Measurements from ENCODE around the gene DAB2IP. TPM values are rescaled to one million over a fixed set of nuclear protein-coding genes. Genes with fewer than 3 reads are reported as not detected.
A peak's percentile ranks its signal among the peaks of the same experiment; 100 is the strongest.

DAB2IP gene
- total and polyA plus RNA-seq, 8 donors = 17.5 to 303 (median 45.6) TPM

DNA sequence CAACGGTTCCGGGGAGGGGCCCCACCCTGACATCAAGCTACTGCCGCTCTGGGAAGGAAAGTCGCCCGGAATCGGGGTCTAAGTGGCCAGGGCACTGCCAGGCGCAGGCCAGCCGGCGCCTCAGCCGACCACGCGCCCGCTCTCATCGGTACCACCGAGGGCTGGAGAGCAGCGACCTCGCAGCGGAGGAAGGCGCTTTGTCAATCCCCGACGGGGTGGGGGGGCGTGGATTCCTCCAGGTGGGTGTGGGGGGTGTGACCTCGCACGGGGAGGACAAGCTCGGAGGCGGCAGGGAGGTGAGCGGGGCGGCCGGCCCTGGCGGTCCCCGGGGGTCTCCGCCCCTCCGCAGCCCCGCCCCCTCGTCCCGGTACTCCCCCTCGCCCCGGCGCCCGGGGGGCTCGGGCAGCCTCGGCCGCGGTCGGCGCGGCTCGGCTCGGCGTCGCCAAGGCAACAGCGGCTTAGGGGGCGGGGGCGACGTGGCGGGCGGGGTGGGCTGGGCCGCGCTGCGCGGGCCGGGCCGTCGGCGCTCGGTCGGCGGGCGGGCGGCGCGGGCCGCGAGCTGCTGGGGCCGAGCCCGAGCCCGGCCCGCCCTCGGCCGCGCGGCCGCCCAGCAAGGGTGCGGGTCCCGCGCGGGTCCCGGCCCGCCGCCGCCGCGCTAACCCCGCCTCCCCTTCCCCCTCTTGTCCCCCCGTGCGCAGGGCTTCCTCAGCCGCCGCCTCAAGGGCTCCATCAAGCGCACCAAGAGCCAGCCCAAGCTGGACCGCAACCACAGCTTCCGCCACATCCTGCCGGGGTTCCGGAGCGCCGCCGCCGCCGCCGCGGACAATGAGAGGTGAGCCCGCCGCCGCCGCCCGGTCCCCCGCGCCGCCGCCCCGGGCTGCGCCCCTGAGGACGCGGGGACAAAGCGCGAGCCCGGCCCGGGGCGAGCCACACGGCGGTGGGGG, 47.5 kb downstream of the DAB2IP start:
- peak overlapping the region; percentile 6 to 83 (median 77) for H3K27ac ChIP-seq
- H3K4me3 ChIP-seq = peak overlapping the region; percentile 54 to 65 (median 58)
- peaks cover 30 to 43% (median 37%) of the 10 kb centered on the region in 4 donors for H3K4me1 ChIP-seq
- H3K27me3 ChIP-seq = peaks cover 0 to 37% (median 5%) of the 10 kb centered on the region in 3 donors
- TF ChIP-seq EP300 (IDR thresholded peaks at IDR 0.05) = no peak
- no peak for TF ChIP-seq POLR2A (IDR thresholded peaks at IDR 0.05)
- TF ChIP-seq POLR2AphosphoS5 (IDR thresholded peaks at IDR 0.05) = no peak
- TF ChIP-seq, protein P1, sequence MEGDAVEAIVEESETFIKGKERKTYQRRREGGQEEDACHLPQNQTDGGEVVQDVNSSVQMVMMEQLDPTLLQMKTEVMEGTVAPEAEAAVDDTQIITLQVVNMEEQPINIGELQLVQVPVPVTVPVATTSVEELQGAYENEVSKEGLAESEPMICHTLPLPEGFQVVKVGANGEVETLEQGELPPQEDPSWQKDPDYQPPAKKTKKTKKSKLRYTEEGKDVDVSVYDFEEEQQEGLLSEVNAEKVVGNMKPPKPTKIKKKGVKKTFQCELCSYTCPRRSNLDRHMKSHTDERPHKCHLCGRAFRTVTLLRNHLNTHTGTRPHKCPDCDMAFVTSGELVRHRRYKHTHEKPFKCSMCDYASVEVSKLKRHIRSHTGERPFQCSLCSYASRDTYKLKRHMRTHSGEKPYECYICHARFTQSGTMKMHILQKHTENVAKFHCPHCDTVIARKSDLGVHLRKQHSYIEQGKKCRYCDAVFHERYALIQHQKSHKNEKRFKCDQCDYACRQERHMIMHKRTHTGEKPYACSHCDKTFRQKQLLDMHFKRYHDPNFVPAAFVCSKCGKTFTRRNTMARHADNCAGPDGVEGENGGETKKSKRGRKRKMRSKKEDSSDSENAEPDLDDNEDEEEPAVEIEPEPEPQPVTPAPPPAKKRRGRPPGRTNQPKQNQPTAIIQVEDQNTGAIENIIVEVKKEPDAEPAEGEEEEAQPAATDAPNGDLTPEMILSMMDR (IDR thresholded peaks at IDR 0.05) = no peak
- peak; percentile 67 to 88 for DNase-seq
- H3K9me3 ChIP-seq = no peaks in the 10 kb centered on the region
- no peaks in the 10 kb centered on the region for H3K36me3 ChIP-seq
- intact Hi-C loops (cut with DNase I; ENCODE audit: low total_unique reads) = no loop called here
- 4 to 13% (median 5%) methylated on average over 27 to 128 of the region's 130 CpGs for WGBS, 5 donors

DNA sequence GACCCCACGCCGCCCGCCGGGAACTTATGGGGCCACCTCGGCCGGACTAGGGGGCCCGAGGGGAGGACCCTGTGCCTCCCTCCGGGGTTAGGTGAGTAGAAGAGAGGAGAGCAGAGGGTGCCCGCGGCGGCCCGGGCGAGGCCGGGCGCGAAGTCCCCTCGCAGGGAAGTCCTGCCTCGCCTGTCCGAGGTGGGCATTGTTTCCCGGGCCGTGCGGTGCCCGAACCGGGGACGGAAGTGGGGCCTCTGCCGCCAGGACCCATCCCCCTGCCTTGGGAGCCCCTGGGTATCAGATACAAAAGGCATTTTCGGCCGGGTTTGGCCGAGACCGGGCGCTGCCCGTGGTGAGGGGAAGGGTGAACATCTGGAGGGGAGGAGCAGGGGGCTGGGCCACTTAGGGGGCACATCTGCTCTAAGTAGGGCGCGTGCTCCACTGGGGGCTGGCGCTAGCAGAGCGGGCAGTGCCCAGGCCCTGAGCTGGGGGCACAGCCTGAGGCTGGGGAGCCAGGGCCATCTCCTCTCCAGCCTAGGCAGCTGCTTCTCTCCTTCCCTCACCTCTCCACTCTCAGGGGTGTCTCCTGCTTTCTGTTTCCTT, 48.2 kb downstream of the DAB2IP start:
- H3K4me1 ChIP-seq = peaks cover 30 to 43% (median 38%) of the 10 kb centered on the region in 4 donors
- peaks cover 0 to 37% (median 5%) of the 10 kb centered on the region in 3 donors for H3K27me3 ChIP-seq
- no peak for TF ChIP-seq EP300 (IDR thresholded peaks at IDR 0.05)
- TF ChIP-seq, protein P1 (IDR thresholded peaks at IDR 0.05) = no peak
- no peak for TF ChIP-seq POLR2AphosphoS5 (IDR thresholded peaks at IDR 0.05)
- no peak for TF ChIP-seq POLR2A (IDR thresholded peaks at IDR 0.05)
- 2 to 4% (median 3%) methylated on average over 17 to 36 of the region's 36 CpGs for WGBS, 5 donors
- peak overlapping the region; percentile 54 to 65 (median 58) for H3K4me3 ChIP-seq
- H3K27ac ChIP-seq = peak overlapping the region; percentile 6 to 83 (median 77)
- H3K9me3 ChIP-seq = no peaks in the 10 kb centered on the region
- H3K36me3 ChIP-seq = no peaks in the 10 kb centered on the region
- intact Hi-C loops (cut with DNase I; ENCODE audit: low total_unique reads) = no loop called here
- DNase-seq = no peak

DNA sequence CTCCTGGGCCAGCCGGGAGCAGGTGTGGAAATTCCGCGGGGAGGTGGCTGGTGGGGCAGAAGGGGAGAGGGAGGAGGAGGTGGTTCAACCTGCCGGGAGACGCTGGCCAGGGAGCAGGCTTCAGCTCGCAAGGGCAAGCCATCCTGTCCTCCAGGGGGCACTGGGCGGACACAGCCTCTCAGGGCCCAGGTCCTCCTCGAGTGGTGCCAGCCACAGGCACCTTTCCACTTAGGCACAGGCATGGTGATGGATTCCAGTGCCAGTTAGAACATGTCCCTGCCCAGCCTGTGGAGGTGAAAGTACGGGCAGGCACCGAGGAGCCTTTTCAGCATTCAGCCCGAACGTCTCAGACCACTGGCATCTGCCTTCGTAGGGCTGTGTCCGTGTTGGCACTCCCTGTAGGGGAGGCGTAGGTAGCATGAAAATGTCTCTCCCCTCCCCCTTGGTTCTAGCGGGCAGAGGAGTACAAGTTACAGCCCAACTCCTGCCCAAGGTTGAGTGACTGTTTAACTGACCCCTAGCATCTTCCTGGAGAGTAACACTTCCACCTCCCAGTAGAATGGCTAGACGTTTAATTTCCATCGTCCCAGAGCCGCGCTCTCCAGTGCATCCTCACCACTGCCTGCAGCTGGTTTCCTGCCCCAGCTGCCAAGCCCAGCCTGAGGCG, 48.9 kb downstream of the DAB2IP start:
- 13 to 35% (median 25%) methylated on average over 18 to 21 of the region's 21 CpGs for WGBS, 5 donors
- TF ChIP-seq POLR2A (IDR thresholded peaks at IDR 0.05) = no peak
- TF ChIP-seq, protein P1 (IDR thresholded peaks at IDR 0.05) = peak in 5 of 7 experiments; percentile 35 to 76 (median 58)
- no peak for TF ChIP-seq EP300 (IDR thresholded peaks at IDR 0.05)
- TF ChIP-seq POLR2AphosphoS5 (IDR thresholded peaks at IDR 0.05) = peak in 1 of 3 donors; percentile 21
- intact Hi-C loops (cut with DNase I; ENCODE audit: low total_unique reads) = no loop called here
- Histone ChIP-seq H3K27ac (peak overlapping the region; percentile 27 to 83 (median 77)), H3K36me3 (no peaks in the 10 kb centered on the region), H3K9me3 (no peaks in the 10 kb centered on the region), H3K4me3 (peak overlapping the region; percentile 54 to 65 (median 58)), H3K4me1 (peaks cover 30 to 43% (median 39%) of the 10 kb centered on the region in 4 donors), H3K27me3 (peaks cover 0 to 37% (median 5%) of the 10 kb centered on the region in 3 donors)
- peak; percentile 85 for DNase-seq

Data from stomach (tissue), 9 donors.